GM18519 (cell line): Measurements from ENCODE around the gene PTX4.

Experiments used
- ATAC-seq: cut with Tn5 transposase; IDR thresholded peaks from one replicate; pipeline ENCODE4 v1.9.1; 2021; ENCODE audit warnings: mild to moderate bottlenecking, moderate library complexity; ENCODE audit not compliant: unreplicated experiment, low FRiP score

Gene PTX4

GRCh38 chr16:1525871-1526607 is 37.3 kb upstream of the PTX4 start:
- ATAC-seq, result no peak

GRCh38 chr16:1524366-1524765 is 35.6 kb upstream of the PTX4 start:
- ATAC-seq, result no peak

GRCh38 chr16:1523581-1524245 is 35.0 kb upstream of the PTX4 start:
- no peak for ATAC-seq

GRCh38 chr16:1520461-1520860 is 31.7 kb upstream of the PTX4 start:
- ATAC-seq, result no peak

GRCh38 chr16:1519831-1520230 is 31.1 kb upstream of the PTX4 start:
- no peak for ATAC-seq

GRCh38 chr16:1518626-1519135 is 29.9 kb upstream of the PTX4 start:
- ATAC-seq, result no peak

GRCh38 chr16:1514507-1514906 is 25.8 kb upstream of the PTX4 start:
- no peak for ATAC-seq

GRCh38 chr16:1512774-1513173 is 24.0 kb upstream of the PTX4 start:
- ATAC-seq, result no peak

GRCh38 chr16:1511662-1512569 is 23.2 kb upstream of the PTX4 start:
- ATAC-seq, result no peak

GRCh38 chr16:1510941-1511351 is 22.2 kb upstream of the PTX4 start:
- no peak for ATAC-seq

GRCh38 chr16:1510272-1510671 is 21.5 kb upstream of the PTX4 start:
- ATAC-seq, result no peak

GRCh38 chr16:1509307-1510221 is 20.8 kb upstream of the PTX4 start:
- ATAC-seq, result no peak

- ATAC-seq, result no peak
These were observed 19.9 kb upstream of the PTX4 start for GRCh38 chr16:1508494-1509187.

GRCh38 chr16:1506494-1507213 is 17.9 kb upstream of the PTX4 start:
- ATAC-seq, result no peak

GRCh38 chr16:1505912-1506311 is 17.2 kb upstream of the PTX4 start:
- no peak for ATAC-seq

- ATAC-seq, result no peak
These were observed 16.5 kb upstream of the PTX4 start for GRCh38 chr16:1505073-1505844.

GRCh38 chr16:1503110-1503955 is 14.6 kb upstream of the PTX4 start:
- no peak for ATAC-seq
